HG02885 (cell line): ENCODE measurements around the gene DYNC1I1.

Experiments
- ATAC-seq: cut with Tn5 transposase; IDR thresholded peaks from one replicate; pipeline ENCODE4 v1.9.1; 2021; ENCODE audit warnings: mild to moderate bottlenecking; ENCODE audit not compliant: unreplicated experiment, poor library complexity

Gene DYNC1I1

DNA sequence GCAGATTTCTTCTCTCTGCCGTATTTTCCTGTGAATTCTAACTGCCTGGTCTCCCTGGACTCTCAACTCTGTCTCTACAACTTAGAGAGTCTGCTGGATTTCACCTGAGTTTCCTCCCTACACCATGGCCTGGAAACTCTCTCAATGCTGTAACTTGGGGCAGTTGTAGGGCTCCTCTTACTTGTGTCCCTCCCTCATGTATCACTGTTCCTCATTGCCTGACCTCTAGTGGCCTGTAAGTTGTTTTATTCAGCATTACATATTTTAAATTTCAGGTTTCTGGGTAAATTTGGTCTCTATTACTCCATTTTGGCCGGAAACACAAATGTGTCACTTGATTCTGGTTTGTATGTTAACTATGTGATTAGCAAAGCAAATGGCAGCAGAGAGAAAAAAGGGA is 70.9 kb downstream of the DYNC1I1 start:
- ATAC-seq: peak; percentile 32

GRCh38 chr7:95845007-95845406 is 72.7 kb downstream of the DYNC1I1 start:
- ATAC-seq: peak; percentile 52

DNA sequence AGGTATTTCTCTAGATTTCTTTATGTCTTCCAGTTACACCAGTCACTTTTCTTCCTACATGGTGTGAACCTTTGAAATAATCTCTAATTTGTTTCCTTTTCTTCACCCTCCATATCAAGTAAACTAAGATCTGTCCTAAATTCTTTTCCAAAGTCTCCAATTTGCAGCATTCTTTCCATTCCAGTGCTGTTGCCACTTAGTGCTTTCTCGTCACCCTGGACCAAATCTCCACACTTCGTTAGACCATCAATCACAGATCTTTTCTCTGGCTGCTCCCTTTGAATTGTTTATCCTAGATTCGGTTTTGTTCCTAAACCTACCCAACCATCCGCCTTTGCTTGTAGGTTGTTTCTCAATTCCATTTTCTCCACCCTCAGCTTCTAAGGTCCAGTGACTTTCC is 74.7 kb downstream of the DYNC1I1 start:
- ATAC-seq: no peak

- ATAC-seq: no peak
Observed at GRCh38 chr7:95859429-95859828, 87.1 kb downstream of the DYNC1I1 start.

DNA sequence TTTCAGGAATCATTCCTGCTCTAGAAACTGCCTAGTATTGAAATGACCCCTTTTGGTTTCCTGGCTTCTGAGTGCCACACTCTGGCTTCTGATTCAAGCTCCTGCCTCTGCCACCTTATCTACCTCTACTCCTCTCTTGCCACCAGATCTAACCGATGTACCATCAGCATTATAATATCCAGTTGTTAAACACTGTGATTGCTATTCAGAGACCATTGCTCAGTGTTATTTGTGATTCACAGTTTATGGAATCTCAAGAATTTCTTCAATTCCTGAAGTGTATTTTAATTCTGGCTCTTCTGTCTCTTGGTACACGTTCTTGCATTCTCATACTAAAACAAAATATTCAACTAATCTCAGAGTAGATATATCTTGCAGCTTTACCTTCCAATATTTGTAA is 88.7 kb downstream of the DYNC1I1 start:
- no peak for ATAC-seq

DNA sequence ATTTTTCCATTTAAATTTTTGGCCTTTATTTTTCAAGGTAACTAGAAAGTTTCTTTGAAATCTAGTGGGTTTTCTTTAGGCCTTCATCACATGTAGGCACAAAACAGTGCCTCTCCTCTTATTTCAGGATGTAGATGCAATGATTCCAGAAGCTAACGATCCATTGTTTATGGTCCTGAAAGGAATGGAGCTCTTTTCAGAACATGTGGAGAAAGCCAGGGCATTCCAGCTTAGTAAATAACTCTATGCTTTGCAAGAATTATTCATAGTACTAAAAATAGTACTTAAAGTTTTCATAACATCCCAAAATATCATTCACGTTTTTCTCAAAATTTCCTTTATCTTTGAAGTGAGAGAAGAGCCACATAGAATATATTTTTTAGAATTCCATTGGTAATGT is 91.3 kb downstream of the DYNC1I1 start:
- ATAC-seq: no peak

DNA sequence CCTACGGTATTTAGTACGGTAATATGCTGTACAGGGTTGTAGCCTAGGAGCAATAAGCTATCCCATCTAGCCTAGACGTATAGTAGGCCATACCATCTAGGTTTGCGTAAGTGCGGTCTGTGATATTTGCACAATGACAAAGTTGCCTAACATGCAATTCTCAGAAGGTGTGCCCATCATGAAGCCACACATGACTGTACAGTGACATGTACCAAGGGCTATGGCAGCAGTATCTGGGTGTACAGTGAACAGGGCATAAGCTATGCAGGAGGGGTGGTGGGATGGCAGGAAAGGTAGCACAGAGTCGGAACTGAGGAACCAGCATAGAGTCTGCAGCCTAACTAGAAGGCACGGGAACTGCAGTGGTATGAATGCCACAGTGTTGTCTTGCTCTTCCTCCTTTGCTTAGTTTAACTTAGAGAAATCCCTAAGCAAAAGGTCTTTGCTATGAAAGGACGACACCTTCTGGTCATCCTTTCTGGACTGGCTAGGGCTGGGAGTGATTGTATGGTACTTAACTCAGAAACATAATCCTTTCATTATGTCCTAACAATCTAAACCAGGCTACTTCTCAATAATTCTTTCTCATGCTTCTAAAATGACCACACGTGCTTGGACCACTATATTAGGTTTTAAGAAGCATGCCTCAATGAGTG is 93.5 kb downstream of the DYNC1I1 start:
- no peak for ATAC-seq

- peak; percentile 95 for ATAC-seq
Observed at GRCh38 chr7:95867309-95867708, 95.0 kb downstream of the DYNC1I1 start.

DNA sequence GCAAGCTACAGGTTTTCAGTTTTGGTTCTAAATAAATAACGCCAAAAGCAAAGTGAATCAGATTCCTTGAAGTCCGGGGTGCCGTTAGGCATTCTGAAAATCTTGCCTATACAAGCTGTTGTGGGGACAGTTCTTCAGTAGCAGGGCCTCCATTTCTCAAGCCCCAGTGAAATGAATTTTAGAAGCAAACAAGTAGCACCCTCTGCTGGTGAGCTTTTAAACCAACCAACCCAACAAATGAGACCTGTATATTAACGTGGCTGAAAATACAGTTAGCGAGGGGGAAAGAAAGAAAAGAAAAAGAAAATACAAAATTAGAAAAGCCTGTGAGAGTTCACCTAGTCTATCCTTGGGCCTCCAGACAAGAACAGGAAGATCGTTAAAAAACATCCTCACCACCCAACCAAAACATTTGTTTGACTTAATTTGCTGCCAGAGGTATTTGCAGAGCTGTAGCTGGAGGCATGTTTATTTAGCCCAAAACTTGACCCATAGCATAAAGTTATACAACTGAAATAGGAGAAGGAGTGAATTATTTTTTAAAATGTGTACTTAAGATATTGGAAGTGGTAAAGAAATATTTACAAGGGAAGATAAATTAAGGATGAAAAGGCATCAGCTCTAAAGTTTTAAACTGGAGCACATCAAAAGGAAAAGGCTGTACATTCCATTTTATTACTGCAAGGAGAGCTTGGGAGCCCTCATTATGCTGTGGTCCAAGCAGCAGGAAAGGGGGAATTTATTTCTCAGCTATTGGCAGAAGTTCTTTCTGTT is 98.9 kb downstream of the DYNC1I1 start:
- peak; percentile 50 for ATAC-seq

- ATAC-seq: no peak
Observed at GRCh38 chr7:95871896-95872295, 99.5 kb downstream of the DYNC1I1 start.

DNA sequence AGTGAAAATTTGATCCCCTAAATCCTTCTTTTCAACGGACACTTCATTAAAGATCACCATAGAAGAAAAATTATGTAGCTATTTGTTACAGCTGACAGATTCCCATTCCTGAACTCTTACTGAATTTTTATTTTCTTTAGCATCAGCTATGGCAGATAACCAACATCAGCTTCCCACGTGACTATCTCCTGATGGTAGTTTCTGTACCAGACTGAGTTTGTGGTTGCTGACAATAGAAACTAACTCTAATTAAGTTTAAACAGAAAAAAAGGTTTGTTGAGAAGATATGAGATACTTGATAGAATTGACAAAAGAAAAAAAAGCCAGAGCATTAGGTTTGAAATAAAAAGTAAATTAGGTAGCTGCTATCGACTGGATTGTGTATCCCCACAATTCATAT is 101.8 kb downstream of the DYNC1I1 start:
- ATAC-seq: no peak

DNA sequence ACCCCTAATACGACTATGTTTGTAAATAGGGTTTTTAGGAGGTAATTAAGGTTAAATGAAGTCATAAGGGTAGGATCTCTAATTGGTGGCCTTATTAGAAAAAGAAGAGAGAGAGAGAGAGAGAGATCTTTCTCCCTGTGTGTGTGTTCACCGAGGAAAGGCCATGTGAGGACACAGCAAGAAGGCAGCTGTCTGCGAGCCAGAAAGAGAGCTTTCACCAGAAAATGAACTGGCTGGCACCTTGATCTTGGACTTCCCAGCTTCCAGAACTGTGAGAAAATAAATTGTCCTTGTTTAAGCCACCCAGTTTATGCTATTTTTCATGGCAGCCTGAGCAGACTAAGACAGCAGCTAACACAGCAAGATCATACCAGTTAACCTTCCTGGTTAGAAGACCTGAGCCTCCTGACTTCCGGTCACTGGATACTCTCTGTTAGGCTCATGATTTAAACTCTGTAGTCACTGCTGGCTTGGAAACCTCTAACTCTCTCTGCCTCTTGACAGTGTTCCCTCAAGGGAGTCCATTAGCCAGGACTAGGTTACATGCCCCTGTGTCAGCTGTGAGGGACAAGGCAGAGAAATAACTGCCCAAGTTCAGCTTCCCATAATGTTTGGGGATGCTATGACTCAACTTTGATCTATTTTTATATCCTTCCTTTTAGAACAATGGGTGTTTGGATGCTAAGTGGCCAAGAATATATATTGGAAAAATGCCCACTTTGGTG is 102.3 kb downstream of the DYNC1I1 start:
- no peak for ATAC-seq

DNA sequence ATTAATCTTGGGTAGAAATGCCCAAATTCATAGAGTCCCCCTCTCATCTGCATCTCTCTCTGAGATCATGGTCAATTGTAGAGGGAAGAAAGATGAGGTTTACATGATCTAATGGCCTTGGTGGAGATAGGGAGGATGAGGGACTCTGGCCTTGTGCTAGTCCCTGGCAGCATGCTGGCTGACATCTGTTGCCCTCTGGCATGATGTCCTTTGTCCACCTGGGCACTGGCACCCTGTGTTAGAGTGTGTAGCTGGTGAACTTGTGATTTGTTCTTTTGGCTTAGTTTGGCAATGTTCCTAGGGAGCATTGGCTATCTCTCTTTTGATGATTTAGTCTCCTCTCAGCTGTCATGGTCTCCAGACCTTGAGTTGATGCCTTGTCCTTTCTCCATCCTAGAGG is 103.2 kb downstream of the DYNC1I1 start:
- no peak for ATAC-seq

- ATAC-seq: no peak
Observed at GRCh38 chr7:95878677-95879076, 106.3 kb downstream of the DYNC1I1 start.

DNA sequence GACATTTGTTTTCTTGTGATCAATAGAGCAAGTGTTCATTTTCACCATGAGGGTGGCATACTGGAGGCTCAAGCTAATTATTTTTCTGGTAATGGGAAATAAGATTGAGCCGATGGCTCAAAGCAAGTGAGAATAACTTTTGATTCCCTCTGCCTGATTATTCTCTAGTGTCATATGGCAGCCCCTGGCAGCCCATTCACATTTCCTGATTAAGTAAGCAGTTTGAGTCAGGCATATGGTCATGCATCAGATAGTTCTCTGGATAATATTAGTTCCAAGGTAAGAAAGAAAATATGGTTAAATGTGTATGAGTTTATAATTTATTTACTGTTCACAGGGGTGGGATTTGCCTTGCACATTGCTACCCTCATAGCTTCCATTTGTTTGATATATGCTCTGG is 109.2 kb downstream of the DYNC1I1 start:
- ATAC-seq: no peak

- no peak for ATAC-seq
Observed at GRCh38 chr7:95883217-95883616, 110.9 kb downstream of the DYNC1I1 start.

DNA sequence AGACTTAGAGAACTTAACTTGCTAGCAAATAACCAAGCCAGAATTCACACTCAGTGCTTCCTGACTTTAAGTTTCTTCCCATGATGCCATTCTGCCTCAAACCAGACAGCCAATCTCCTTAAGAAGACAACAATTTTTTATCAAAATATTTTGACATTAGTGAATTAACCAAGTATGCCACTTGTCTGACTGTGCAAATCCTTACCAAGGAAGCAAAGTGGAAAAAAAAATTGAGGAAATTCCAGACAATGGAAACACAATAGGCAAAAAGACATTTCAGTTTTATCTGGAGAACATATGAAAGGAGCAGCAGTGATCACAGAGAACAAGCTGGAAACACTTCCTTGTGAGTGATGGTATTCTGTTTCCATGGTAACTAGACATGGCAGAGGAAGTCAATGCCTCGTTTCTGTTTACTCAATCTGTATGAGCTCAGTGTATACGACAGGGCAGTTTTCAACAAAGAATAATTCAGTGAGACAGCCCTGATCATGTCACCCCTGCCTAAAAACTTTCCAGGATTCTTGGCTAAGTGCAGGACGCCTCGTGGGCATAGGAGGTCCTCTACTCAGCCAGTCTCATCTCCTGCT is 114.2 kb downstream of the DYNC1I1 start:
- ATAC-seq: no peak

DNA sequence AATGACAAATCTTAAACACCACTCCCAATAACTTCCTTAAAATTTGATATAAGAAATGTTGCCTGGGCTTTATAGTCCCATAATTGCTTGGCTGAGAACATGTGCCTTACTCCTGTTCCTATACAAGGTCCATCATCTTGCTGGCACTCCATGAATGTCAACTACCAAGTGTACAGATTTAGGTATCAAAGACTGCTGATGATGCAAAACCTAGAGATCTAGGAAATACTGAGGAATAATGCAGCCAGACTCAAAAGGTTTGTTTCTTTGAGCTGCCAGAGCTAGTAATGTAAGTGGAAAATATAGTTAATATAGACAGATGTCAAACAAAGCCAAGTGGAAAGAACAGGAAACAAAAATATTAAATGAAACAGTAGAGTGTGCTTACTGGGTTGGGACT is 121.1 kb downstream of the DYNC1I1 start:
- ATAC-seq: no peak

DNA sequence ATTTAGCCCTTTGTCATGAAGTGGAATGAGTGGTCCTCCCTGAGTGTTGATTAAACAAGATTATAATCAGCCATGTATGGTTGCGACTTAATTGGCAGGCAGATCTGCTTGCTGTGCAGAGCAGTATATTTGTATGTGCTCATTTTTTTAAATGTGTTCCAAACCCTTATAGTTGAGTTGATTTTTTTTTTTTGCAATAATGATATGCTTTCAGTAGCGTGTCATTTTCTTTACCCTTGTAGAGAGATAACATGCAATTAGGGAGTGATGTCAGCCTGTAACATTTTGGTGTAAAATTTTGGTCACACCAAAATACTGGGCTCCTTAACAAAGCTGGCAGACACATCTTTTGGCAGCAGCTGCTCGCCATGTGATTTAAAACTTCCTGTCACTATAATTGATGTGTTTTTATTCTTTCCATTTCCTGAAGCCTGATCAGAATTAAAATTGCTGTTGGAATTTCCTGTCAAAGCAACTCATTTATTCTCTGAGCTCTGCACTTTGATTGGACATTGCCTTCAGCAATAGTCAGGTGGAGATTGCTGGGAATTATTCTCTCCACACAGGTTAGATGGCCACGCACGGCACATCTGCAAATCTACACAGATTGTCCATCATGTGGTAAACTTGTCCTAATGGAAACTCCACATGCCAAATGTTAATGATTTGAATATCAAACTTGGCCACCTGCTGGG is 125.3 kb downstream of the DYNC1I1 start:
- no peak for ATAC-seq

- ATAC-seq: no peak
Observed at GRCh38 chr7:95899919-95900513, 127.7 kb downstream of the DYNC1I1 start.
